HCT116 (cell line): Measurements from ENCODE around the gene PDHX. TPM values are rescaled to one million over a fixed set of nuclear protein-coding genes. Genes with fewer than 3 reads are reported as not detected.

Experiments
- ATAC-seq: fragments of 200-7000 bp; cut with Tn5 transposase; 2 replicates; pipeline ENCODE4 v1.9.1; 2020; ENCODE audit warnings: mild to moderate bottlenecking, moderate library complexity
- BruUV-seq: library from RNA; stranded (reverse); fragments of 400-500 nt; replicated peaks from 2 replicates; lab custom pipeline; 2021; lab: Mats Ljungman, UMichigan
- CTCF ChIA-PET: fragments of 300-600 bp; sonication (Branson Sonifier 250); formaldehyde crosslinking; loops from one replicate; lab custom pipeline; 2021; ENCODE audit warnings: antibody characterized with exemption; lab: Charles Lee
- POLR2A ChIA-PET: fragments of 300-600, 350-600 bp; sonication (Branson Sonifier 250); formaldehyde crosslinking; loops from one replicate; lab custom pipeline; 2021; ENCODE audit warnings: antibody characterized with exemption; lab: Charles Lee
- RAD21 ChIA-PET, 2 experiments: fragments of 300-600 bp; sonication (Branson Sonifier 250); formaldehyde crosslinking; loops; one replicate each; lab custom pipeline; 2023; ENCODE audit warnings: low total read pairs in 2 of 2; ENCODE audit not compliant: uncharacterized antibody in 2 of 2, unreplicated experiment in 2 of 2, low non-redundant PET in 1 of 2; lab: Charles Lee
- DNase-seq: peaks from one replicate; pipeline ENCODE4 v3.0.0-alpha.2; 2010; ENCODE audit warnings: low read depth, low spot score
- H2AFZ ChIP-seq: fragments of 200-600 bp; shearing (Covaris generic), sonication (generic); 2 replicates; pipeline ENCODE4 v1.6.1; 2017; ENCODE audit warnings: low read depth, mixed run types, mixed read lengths, antibody characterized with exemption, low read length; ENCODE audit not compliant: poor library complexity, severe bottlenecking
- H3K27ac ChIP-seq: 2 replicates; pipeline ENCODE4 v1.5.1; 2012; ENCODE audit warnings: low read depth, low read length
- H3K27me3 ChIP-seq: fragments of 200-600 bp; sonication (generic); 2 replicates; pipeline ENCODE4 v1.6.1; 2016; ENCODE audit warnings: mixed run types, low read length, mixed read lengths; ENCODE audit not compliant: insufficient read depth
- H3K36me3 ChIP-seq, 2 experiments: fragments of 200-500 bp in 1 of 2; fragments of 200-600 bp in 1 of 2; sonication (Bioruptor generic) in 1 of 2; sonication (generic) in 1 of 2; 2 replicates each; pipeline versions ENCODE4 v1.5.1 to v1.6.1; 2014 to 2016; ENCODE audit warnings: low read length in 2 of 2, inconsistent platforms in 1 of 2, mixed read lengths in 1 of 2, mixed run types in 1 of 2; ENCODE audit not compliant: insufficient read depth in 2 of 2, control insufficient read depth in 1 of 2
- H3K4me1 ChIP-seq, 2 experiments: fragments of 200-600 bp in 1 of 2; sonication (generic) in 1 of 2; 2 replicates each; pipeline versions ENCODE4 v1.5.1 to v1.6.1; 2012 to 2017; ENCODE audit warnings: low read length in 2 of 2, inconsistent platforms in 1 of 2, mild to moderate bottlenecking in 1 of 2, mixed read lengths in 1 of 2, mixed run types in 1 of 2, moderate library complexity in 1 of 2; ENCODE audit not compliant: insufficient read depth in 2 of 2, control insufficient read depth in 1 of 2
- H3K4me2 ChIP-seq: fragments of 200-600 bp; sonication (generic); 2 replicates; pipeline ENCODE4 v1.6.1; 2017; ENCODE audit warnings: mixed run types, low read length, mixed read lengths
- H3K4me3 ChIP-seq, 2 experiments: fragments of 200-600 bp in 1 of 2; sonication (generic) in 1 of 2; replicated peaks in 1 of 2; 2 replicates each; pipeline ENCODE4 v1.5.1; 2011 to 2016; ENCODE audit warnings: low read length in 2 of 2, control low read depth in 1 of 2, low read depth in 1 of 2, mild to moderate bottlenecking in 1 of 2, mixed read lengths in 1 of 2, mixed run types in 1 of 2
- H3K79me2 ChIP-seq: fragments of 200-600 bp; sonication (generic); 2 replicates; pipeline ENCODE4 v1.6.1; 2017; ENCODE audit warnings: mild to moderate bottlenecking, mixed run types, low read length, moderate library complexity, mixed read lengths; ENCODE audit not compliant: insufficient read depth
- H3K9ac ChIP-seq: fragments of 200-600 bp; sonication (generic); 2 replicates; pipeline ENCODE4 v1.6.1; 2016; ENCODE audit warnings: low read length, mixed read lengths
- H3K9me2 ChIP-seq: fragments of 200-600 bp; sonication (generic), shearing (Covaris generic); 2 replicates; pipeline ENCODE4 v1.6.1; 2017; ENCODE audit warnings: mixed run types, mild to moderate bottlenecking, moderate library complexity; ENCODE audit not compliant: insufficient read depth
- H3K9me3 ChIP-seq, 2 experiments: fragments of 200-500 bp in 1 of 2; fragments of 200-600 bp in 1 of 2; sonication (Bioruptor generic) in 1 of 2; sonication (generic) in 1 of 2; 2 replicates each; pipeline ENCODE4 v1.6.1; 2014 to 2017; ENCODE audit warnings: low read length in 2 of 2, mixed read lengths in 2 of 2, inconsistent platforms in 1 of 2, low read depth in 1 of 2, mild to moderate bottlenecking in 1 of 2, mixed run types in 1 of 2, moderate library complexity in 1 of 2; ENCODE audit not compliant: control insufficient read depth in 1 of 2, insufficient read depth in 1 of 2
- H4K20me1 ChIP-seq: fragments of 200-600 bp; sonication (generic), shearing (Covaris generic); 2 replicates; pipeline ENCODE4 v1.6.1; 2017; ENCODE audit warnings: mixed run types, mild to moderate bottlenecking, moderate library complexity; ENCODE audit not compliant: insufficient read depth
- CEBPB ChIP-seq: IDR thresholded peaks from 2 replicates; pipeline ENCODE4 v1.6.1; 2012; ENCODE audit warnings: low read depth
- EZH2phosphoT487 ChIP-seq: fragments of 200-600 bp; IDR thresholded peaks from 2 replicates; pipeline ENCODE4 v1.6.1; 2018; ENCODE audit warnings: antibody characterized with exemption, borderline replicate concordance
- JUND ChIP-seq: IDR thresholded peaks from 2 replicates; pipeline ENCODE4 v1.6.1; 2012
- SP1 ChIP-seq: IDR thresholded peaks from 2 replicates; pipeline ENCODE4 v1.6.1; 2012; ENCODE audit warnings: low read depth
- YY1 ChIP-seq: IDR thresholded peaks from 2 replicates; pipeline ENCODE4 v1.6.1; 2011; ENCODE audit warnings: low read length, low read depth, moderate library complexity, mild to moderate bottlenecking; ENCODE audit not compliant: insufficient replicate concordance; ENCODE audit errors: extremely low read depth
- intact Hi-C: fragments of 100-400 bp; cut with micrococcal nuclease; formaldehyde crosslinking; loops from 2 replicates; pipeline ENCODE4 v1.10.0; 2022
- total RNA-seq: library from RNA; stranded (reverse); gene quantifications from one replicate; pipeline ENCODE4 v1.2.1, GENCODE V29; 2021; ENCODE audit not compliant: unreplicated experiment
- TF ChIP-seq, protein P1 (sequence below), 3 experiments: fragments of 200-600 bp in 1 of 3; sonication (generic) in 1 of 3; IDR thresholded peaks in 2 of 3; conservative IDR thresholded peaks in 1 of 3; 2 replicates each; pipeline ENCODE4 v1.5.1; 2012 to 2017; ENCODE audit warnings: low read depth in 2 of 3, low read length in 2 of 3, antibody characterized with exemption in 1 of 3, borderline replicate concordance in 1 of 3, control low read depth in 1 of 3, mild to moderate bottlenecking in 1 of 3, mixed read lengths in 1 of 3, mixed run types in 1 of 3, moderate library complexity in 1 of 3; ENCODE audit not compliant: insufficient read depth in 1 of 3
- TF ChIP-seq, protein P2 (sequence below): IDR thresholded peaks from 2 replicates; pipeline ENCODE4 v1.6.1; 2012; ENCODE audit warnings: low read depth
- TF ChIP-seq, protein P3 (sequence below): IDR thresholded peaks from 2 replicates; pipeline ENCODE4 v1.6.1; 2012
- TF ChIP-seq, protein P4 (sequence below): IDR thresholded peaks from 2 replicates; pipeline ENCODE4 v1.6.1; 2012

The PDHX gene
- total RNA-seq, 1 experiment from 2014 or later = 36.6 TPM

DNA sequence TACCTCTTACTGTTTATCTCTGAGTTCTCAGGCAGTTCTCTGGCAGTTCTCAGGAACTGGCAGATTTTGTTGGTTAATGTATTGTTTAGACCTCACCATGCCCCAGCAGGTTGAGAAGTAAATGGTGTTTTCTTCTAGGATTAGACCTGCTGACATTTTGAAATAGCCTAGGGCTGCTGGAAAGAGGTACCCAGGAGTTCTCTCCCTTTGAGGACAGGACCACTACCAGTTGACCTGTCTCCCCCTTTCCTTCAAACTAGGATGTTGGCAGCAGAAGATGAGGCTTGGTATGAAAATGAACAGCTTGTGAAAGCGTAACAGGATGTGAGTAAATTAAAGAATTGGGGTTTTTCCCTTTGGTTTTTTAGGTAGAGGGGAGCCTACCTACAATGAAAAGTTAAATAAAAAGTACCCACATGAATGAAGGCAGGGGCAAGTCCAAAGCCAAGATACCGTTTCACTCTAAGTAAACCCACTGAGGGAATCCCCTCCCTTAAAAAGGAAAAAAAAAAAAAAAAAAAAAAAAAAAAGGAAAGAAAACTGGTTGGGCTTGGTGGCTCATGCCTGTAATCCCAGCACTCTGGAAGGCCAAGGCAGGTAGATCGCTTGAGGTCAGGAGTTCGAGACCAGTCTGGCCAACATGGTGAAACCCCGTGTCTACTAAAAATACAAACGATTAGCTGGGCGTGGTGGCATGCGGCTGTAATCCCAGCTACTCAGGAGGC lies 96.2 kb downstream of the PDHX start:
- POLR2A ChIA-PET = no interaction called here
- no peak for ATAC-seq
- TF ChIP-seq, protein P1, sequence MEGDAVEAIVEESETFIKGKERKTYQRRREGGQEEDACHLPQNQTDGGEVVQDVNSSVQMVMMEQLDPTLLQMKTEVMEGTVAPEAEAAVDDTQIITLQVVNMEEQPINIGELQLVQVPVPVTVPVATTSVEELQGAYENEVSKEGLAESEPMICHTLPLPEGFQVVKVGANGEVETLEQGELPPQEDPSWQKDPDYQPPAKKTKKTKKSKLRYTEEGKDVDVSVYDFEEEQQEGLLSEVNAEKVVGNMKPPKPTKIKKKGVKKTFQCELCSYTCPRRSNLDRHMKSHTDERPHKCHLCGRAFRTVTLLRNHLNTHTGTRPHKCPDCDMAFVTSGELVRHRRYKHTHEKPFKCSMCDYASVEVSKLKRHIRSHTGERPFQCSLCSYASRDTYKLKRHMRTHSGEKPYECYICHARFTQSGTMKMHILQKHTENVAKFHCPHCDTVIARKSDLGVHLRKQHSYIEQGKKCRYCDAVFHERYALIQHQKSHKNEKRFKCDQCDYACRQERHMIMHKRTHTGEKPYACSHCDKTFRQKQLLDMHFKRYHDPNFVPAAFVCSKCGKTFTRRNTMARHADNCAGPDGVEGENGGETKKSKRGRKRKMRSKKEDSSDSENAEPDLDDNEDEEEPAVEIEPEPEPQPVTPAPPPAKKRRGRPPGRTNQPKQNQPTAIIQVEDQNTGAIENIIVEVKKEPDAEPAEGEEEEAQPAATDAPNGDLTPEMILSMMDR (IDR thresholded peaks at IDR 0.05 in 2 of 3, conservative IDR thresholded peaks at IDR 0.05 in 1 of 3; ENCODE audit: borderline replicate concordance in 1 of 3, insufficient read depth in 1 of 3, low read depth in 2 of 3, low read length in 2 of 3) = no peak
- TF ChIP-seq, protein P2, sequence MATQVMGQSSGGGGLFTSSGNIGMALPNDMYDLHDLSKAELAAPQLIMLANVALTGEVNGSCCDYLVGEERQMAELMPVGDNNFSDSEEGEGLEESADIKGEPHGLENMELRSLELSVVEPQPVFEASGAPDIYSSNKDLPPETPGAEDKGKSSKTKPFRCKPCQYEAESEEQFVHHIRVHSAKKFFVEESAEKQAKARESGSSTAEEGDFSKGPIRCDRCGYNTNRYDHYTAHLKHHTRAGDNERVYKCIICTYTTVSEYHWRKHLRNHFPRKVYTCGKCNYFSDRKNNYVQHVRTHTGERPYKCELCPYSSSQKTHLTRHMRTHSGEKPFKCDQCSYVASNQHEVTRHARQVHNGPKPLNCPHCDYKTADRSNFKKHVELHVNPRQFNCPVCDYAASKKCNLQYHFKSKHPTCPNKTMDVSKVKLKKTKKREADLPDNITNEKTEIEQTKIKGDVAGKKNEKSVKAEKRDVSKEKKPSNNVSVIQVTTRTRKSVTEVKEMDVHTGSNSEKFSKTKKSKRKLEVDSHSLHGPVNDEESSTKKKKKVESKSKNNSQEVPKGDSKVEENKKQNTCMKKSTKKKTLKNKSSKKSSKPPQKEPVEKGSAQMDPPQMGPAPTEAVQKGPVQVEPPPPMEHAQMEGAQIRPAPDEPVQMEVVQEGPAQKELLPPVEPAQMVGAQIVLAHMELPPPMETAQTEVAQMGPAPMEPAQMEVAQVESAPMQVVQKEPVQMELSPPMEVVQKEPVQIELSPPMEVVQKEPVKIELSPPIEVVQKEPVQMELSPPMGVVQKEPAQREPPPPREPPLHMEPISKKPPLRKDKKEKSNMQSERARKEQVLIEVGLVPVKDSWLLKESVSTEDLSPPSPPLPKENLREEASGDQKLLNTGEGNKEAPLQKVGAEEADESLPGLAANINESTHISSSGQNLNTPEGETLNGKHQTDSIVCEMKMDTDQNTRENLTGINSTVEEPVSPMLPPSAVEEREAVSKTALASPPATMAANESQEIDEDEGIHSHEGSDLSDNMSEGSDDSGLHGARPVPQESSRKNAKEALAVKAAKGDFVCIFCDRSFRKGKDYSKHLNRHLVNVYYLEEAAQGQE = no peak
- no peak for TF ChIP-seq YY1
- TF ChIP-seq SP1 = no peak
- TF ChIP-seq, protein P3, sequence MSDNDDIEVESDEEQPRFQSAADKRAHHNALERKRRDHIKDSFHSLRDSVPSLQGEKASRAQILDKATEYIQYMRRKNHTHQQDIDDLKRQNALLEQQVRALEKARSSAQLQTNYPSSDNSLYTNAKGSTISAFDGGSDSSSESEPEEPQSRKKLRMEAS = no peak
- TF ChIP-seq, protein P4, sequence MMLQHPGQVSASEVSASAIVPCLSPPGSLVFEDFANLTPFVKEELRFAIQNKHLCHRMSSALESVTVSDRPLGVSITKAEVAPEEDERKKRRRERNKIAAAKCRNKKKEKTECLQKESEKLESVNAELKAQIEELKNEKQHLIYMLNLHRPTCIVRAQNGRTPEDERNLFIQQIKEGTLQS = no peak
- no peak for TF ChIP-seq JUND
- TF ChIP-seq EZH2phosphoT487 = no peak
- no peak for TF ChIP-seq CEBPB

More for the DNA sequence above, 96.2 kb downstream of the PDHX start:
- Histone ChIP-seq H3K9me2 (no peaks in the 10 kb centered on the region), H2AFZ (no peak overlapping the region), H3K4me2 (no peak overlapping the region), H3K9me3 (no peaks in the 10 kb centered on the region), H3K4me1 (peaks cover 61 to 66% of the 10 kb centered on the region in 2 experiments), H3K36me3 (no peaks in the 10 kb centered on the region), H3K27ac (peak overlapping the region; percentile 99), H3K27me3 (no peaks in the 10 kb centered on the region), H3K4me3 (no peak overlapping the region), H3K9ac (no peak overlapping the region), H3K79me2 (no peaks in the 10 kb centered on the region), H4K20me1 (no peaks in the 10 kb centered on the region)
- RAD21 ChIA-PET = no interaction called here
- no peak for DNase-seq
- no TSS peak for BruUV-seq
- CTCF ChIA-PET = no interaction called here
- intact Hi-C loops = no loop called here
